RCC 7860 (cell line): ENCODE data around the gene EYA2.
"Not testable (repeated sequence)": the region's sequence is repeated elsewhere in the genome, so short reads cannot be mapped to it uniquely, and the experiment has no call there.

Experiments used
- DNase-seq: peaks from one replicate; pipeline ENCODE4 v3.0.0-alpha.2; 2015; ENCODE audit warnings: low spot score
- FAIRE-seq: peaks from 2 replicates; lab custom pipeline; 2012; peaks lifted over from hg19 to GRCh38; lab: Jason Lieb, UNC

EYA2 gene

DNA sequence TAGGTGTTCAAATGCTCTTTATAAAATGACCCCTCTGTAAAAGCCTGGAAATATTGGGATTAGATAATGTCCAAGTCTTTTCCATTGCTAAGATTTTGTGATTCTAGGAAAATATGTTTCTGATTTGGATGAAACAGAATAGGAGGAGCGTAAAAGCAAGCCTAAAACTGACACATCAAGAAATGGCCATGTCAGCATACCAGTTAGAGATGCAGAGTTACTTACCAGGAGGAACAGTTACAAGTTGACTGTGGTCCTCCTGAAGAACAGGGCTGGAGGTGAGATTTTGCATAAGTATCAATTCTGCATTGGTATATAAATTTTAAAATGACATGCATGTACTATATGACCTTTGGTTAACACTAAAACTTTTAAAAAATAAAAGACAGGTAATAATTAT is 35.3 kb downstream of the EYA2 start:
- FAIRE-seq (no peak), DNase-seq (no peak)

DNA sequence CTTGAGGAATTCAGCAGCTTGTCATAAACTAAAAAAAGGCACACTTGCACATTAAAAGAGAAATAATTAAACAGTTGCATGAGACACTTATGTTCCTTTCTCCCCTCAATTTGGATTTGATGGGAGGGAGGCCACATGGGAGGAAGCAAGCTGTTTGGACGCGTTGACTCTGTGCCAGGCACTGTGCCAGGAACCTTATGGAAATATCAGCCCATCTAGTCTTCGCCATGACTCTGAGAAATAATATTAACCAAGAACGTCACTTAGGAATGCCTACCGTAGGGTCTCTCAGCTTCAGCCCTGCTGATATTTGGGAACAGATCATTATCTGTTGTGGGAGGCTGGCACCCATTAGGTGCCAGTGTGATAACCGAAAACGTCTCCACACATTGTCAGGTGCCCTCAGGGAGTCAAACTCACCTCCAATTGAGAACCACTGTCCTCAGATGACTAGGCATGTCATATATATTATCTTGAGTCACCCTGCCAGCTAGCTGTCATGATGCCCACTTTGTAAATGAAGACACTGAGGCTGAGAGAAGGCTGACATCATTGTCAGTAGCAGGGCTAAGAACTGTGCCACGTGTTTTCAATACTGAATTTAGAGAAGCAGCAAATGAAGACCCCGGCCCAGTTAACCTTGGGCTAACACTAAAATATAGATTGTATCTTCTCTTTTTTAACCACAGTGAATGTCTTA is 36.1 kb downstream of the EYA2 start:
- DNase-seq: no peak
- no peak for FAIRE-seq

GRCh38 chr20:46931699-46932098 is 37.1 kb downstream of the EYA2 start:
- DNase-seq (no peak), FAIRE-seq (no peak)

GRCh38 chr20:46932439-46932838 is 37.8 kb downstream of the EYA2 start:
- FAIRE-seq, DNase-seq: not testable (repeated sequence)

DNA sequence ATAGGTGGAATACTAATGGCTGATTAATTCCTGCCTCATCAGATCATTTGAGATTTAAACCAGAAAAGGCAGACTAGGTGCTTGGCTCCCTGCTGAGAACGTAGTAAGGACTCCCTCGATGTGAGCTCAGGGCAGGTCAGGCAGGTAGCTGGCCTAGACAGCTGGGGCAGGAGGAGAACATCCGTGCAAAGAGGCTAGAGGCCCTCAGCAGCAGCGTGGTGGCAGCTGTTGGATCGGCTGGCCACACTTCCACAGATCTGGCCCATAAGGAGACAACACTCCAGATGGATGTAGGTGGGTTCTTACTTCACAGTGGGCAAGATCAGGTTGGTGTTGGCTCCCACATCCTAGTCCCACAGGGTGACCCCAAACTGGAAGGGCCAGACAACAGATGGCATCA is 38.5 kb downstream of the EYA2 start:
- no peak for FAIRE-seq

DNA sequence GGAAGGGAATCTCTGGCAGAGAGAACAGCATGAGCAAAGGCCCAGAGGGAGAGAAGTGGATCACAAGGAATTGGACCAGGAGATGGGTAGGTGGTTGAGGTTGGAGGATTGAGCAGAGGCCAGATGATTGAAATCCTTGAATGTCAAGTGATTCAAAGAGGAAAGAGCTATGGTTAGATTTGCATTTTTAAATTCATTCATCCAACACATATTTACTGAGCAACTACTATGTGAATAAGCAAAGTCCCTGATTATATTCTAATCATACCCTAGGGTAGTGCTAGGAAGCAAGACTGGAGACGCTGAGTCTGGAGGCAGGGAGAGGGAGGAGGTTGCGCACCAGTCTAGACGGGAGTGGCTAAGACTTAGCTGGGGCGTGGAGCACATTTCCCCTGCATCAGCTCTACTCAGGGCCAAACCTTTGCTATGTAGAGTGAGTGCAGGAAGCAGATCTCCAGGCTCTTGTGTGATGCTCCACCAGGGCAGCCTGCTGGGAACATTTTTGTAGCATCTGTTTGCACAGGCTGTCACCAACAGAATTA is 40.2 kb downstream of the EYA2 start:
- FAIRE-seq (no peak), DNase-seq (no peak)

More for the DNA sequence above, 38.5 kb downstream of the EYA2 start:
- DNase-seq: no peak

GRCh38 chr20:46935394-46936017 is 40.9 kb downstream of the EYA2 start:
- FAIRE-seq (no peak), DNase-seq (no peak)

DNA sequence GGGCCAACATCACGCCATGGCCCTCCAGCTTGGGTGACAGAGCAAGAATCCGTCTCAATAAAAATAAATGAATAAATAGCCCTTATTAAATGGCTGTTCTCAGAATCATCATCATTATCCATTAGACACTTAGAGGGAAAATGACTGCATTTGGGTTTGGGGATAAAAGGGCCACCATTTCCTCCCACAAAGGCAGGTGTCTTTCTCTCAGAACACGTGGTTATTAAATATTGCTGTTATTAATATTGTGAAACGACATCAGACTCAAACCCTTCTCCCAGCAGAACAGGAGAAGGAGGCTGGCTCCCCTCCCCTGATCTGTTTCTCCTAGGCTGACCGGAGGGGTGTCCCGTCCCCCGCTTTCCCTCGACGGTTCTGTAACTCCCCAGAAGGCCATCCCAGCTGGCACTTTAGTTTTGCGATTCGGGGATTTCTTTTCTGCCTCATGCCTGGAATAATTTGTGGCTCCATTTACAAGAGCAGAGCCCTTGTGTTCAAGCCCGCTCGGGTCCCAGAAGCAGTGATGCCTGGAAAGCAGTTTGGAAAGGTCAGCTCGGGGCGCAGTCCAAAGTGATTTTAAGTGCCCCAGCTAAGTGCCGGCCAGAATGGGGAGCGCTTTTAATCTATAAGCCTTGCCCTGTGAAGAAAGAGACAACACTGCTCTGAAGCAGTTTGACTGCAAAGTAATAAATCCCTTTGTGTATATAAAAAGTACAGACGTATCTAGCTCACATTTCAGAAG is 41.9 kb downstream of the EYA2 start:
- FAIRE-seq (no peak), DNase-seq (no peak)

DNA sequence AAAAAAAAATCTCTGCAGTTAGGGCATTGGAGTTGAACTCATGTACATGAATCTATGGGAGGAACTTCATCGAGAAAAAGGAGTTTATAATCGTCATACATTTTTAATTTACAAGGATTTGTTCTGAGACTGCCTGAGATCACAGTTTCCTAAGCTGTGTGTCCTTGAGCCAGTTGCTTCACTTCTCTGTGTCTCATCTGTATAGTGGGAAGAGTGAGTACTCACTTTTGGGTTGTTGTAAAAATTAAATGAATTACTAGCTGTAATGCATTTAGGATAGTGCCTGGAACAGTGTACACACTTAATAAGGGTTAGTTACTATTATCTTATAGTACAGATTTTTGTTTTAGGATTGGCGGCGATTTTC is 42.5 kb downstream of the EYA2 start:
- DNase-seq (no peak), FAIRE-seq (no peak)

DNA sequence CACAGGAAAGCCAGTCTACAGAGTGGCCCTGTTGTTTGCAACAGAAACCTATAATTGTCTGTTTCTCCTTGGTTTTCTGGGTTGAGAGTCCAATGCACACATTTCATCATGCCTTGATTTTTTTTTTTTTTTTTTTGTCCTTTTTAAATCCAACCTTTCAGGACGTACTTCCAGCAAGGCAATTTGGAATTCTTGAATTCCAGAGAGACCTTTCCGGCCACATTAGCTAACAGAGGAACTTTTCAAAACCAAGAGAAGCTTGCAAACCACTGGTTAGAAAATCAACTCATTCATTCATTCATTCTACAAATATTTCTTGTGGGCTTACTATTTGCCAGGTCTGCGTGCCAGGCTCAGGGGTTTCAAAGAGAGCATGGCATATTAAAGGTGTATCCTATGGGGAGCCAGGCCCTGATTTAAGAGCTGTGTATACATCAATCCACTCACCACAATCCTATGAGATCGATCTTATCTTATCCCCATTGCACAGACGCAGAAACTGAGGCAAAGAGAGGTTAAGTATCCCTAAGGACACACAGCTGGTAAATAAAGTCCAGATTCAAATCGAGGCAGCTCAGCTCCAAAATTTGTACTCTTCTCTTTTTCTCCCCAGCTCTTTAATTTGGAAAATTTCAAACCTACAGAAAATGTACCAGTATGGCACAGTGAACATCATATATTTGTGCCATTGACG is 43.0 kb downstream of the EYA2 start:
- DNase-seq: no peak
- FAIRE-seq: no peak

DNA sequence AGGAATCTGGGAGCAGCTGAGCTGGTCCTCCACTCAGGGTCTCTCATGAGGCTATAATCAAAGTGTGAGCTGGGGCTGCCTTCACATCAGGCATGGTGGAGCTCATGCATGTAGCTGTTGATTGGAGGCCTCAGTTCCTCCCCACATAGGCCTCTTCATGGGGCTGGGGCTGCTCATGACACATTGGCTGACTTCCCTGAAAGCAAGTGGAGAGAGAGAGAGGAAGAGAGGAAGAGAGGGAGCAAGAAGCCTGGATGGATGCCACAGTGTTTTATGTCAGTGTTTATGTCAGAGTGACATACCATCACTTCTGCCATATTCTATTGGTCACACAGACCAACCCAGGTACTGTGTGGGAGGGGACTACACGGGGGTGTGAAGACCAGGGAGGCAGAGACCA is 43.8 kb downstream of the EYA2 start:
- no peak for DNase-seq
- FAIRE-seq: no peak

GRCh38 chr20:46939031-46939965 is 44.7 kb downstream of the EYA2 start:
- FAIRE-seq: no peak
- DNase-seq: no peak

GRCh38 chr20:46940616-46941015 is 46.0 kb downstream of the EYA2 start:
- FAIRE-seq (no peak), DNase-seq (no peak)

- no peak for DNase-seq
- FAIRE-seq: no peak
Measured at GRCh38 chr20:46941404-46941803, 46.8 kb downstream of the EYA2 start.

DNA sequence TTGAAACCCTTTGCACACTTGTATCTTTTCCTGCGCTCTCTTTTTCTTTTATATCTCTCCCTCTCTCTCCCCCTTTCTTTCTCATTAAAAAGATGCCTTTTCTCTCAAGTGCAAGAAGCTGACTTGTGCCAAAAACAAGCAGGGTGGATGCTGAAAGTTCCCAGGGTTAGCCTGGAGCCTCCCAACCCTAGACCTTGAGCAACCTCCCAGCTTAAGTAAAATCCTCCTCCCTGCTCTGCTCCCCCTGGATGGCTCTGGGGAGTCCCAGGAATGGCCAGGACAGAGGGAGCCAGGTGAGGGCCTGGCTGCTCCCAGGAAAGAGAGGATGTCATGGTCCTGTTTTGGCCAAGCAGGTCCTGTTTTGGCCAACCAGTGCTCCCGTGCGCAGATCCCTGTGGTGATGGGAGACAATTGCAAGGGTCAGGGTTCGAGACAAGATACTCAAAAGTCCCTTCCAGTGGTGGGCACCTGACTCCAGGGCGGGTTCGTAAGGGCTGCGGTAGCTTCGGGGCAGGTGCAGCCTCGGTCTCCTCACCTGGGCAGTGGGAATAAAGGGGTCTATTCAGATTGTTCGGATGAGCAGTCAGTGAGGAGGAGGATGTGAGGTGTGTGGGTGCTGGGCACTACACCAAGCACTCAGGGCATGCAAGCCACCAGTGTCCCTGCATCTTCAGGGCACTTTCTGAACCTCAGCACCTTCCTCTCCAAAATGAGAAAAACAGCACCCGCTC is 49.4 kb downstream of the EYA2 start:
- DNase-seq (no peak), FAIRE-seq (no peak)

- DNase-seq (no peak), FAIRE-seq (no peak)
Measured at GRCh38 chr20:46945465-46945864, 50.8 kb downstream of the EYA2 start.

GRCh38 chr20:46946181-46946624 is 51.6 kb downstream of the EYA2 start:
- DNase-seq (no peak), FAIRE-seq (no peak)

GRCh38 chr20:46946796-46947195 is 52.2 kb downstream of the EYA2 start:
- no peak for DNase-seq
- no peak for FAIRE-seq

- no peak for FAIRE-seq
- DNase-seq: no peak
Measured at GRCh38 chr20:46948081-46948480, 53.4 kb downstream of the EYA2 start.
